Tibial nerve (tissue), 4 donors: Measurements from ENCODE around the gene FAM237B. TPM values are rescaled to one million over a fixed set of nuclear protein-coding genes. Genes with fewer than 3 reads are reported as not detected.

Experiments used
- DNase-seq, 2 donors: peaks; one replicate each; pipeline ENCODE4 v3.0.0-alpha.2; 2019; ENCODE audit warnings: low spot score in 2 of 2
- H3K27ac ChIP-seq, 4 donors: fragments of 200-600 bp; sonication (generic) in 3 of 4; one replicate each; pipeline ENCODE4 v1.5.1; 2017 to 2019; ENCODE audit warnings: mild to moderate bottlenecking in 1 of 4
- H3K27me3 ChIP-seq, 2 donors: fragments of 200-600 bp; sonication (generic) in 1 of 2; one replicate each; pipeline versions ENCODE4 v1.5.1 to v1.6.0; 2017 to 2019
- H3K36me3 ChIP-seq, 3 donors: fragments of 200-600 bp; sonication (generic); one replicate each; pipeline ENCODE4 v1.5.1; 2018 to 2019
- H3K4me1 ChIP-seq, 4 donors: fragments of 200-600 bp; sonication (generic) in 3 of 4; one replicate each; pipeline ENCODE4 v1.5.1; 2017 to 2019
- H3K4me3 ChIP-seq, 4 donors: fragments of 200-600 bp; sonication (generic) in 3 of 4; one replicate each; pipeline ENCODE4 v1.5.1; 2017 to 2019; ENCODE audit warnings: mild to moderate bottlenecking in 1 of 4, moderate library complexity in 1 of 4
- H3K9me3 ChIP-seq, 4 donors: fragments of 200-600 bp; sonication (generic) in 3 of 4; one replicate each; pipeline ENCODE4 v1.5.1; 2017 to 2019
- CTCF ChIP-seq, 5 experiments: fragments of 200-600 bp in 3 of 5; fragments of 450-650 bp in 2 of 5; sonication (generic) in 3 of 5; IDR thresholded peaks; one replicate each; pipeline ENCODE4 v1.5.1; 2016 to 2019; ENCODE audit warnings: antibody characterized with exemption in 5 of 5, mild to moderate bottlenecking in 3 of 5, moderate library complexity in 2 of 5
- EP300 ChIP-seq, 2 donors: sonication (generic); formaldehyde crosslinking; IDR thresholded peaks; one replicate each; pipeline ENCODE4 v1.6.1; 2017; ENCODE audit warnings: antibody characterized with exemption in 2 of 2, mild to moderate bottlenecking in 1 of 2
- POLR2A ChIP-seq, 2 donors: fragments of 450-650 bp; IDR thresholded peaks; one replicate each; pipeline ENCODE4 v1.6.1; 2017; ENCODE audit warnings: antibody characterized with exemption in 2 of 2, mild to moderate bottlenecking in 2 of 2, moderate library complexity in 2 of 2
- WGBS, 2 donors: methylation state at CpG; one replicate each; pipeline ENCODE4 v1.1.5; 2018; 5-methylcytosine and 5-hydroxymethylcytosine counted together
- total RNA-seq, 4 donors: library from RNA; depleted of rRNA; stranded (reverse); fragments of >200 nt; gene quantifications; one replicate each; pipeline ENCODE4 v1.1.0, GENCODE V29; 2016

FAM237B gene
- total RNA-seq, 4 donors from 2014 or later = not detected

GRCh38 chr7:90334193-90334843, 13.2 kb upstream of the FAM237B start:
- H3K9me3 ChIP-seq = no peaks in the 10 kb centered on the region
- no peaks in the 10 kb centered on the region for H3K36me3 ChIP-seq
- H3K27me3 ChIP-seq = no peaks in the 10 kb centered on the region
- no peak overlapping the region for H3K4me3 ChIP-seq
- DNase-seq = no peak
- 86 to 96% methylated on average over 40 to 42 of the region's 48 CpGs for WGBS, 2 donors
- H3K4me1 ChIP-seq = no peaks in the 10 kb centered on the region
- no peak for TF ChIP-seq CTCF (IDR thresholded peaks at IDR 0.05)
- no peak for TF ChIP-seq POLR2A (IDR thresholded peaks at IDR 0.05)
- no peak overlapping the region for H3K27ac ChIP-seq

GRCh38 chr7:90326500-90326899, 5.4 kb upstream of the FAM237B start:
- no peak overlapping the region for H3K4me3 ChIP-seq
- H3K27ac ChIP-seq = no peak overlapping the region
- DNase-seq = no peak
- no peaks in the 10 kb centered on the region for H3K9me3 ChIP-seq
- H3K4me1 ChIP-seq = peaks cover 0 to under 1% (median 0%) of the 10 kb centered on the region in 4 donors
- TF ChIP-seq EP300 (IDR thresholded peaks at IDR 0.05) (no peak), POLR2A (IDR thresholded peaks at IDR 0.05) (no peak), CTCF (IDR thresholded peaks at IDR 0.05) (no peak)
- H3K36me3 ChIP-seq = no peaks in the 10 kb centered on the region
- peaks cover 0 to 19% of the 10 kb centered on the region in 2 donors for H3K27me3 ChIP-seq
- WGBS, 2 donors = 0 to 17% methylated on average over 1 of the region's 1 CpG

- H3K27me3 ChIP-seq = peaks cover 0 to 38% of the 10 kb centered on the region in 2 donors
Observed at GRCh38 chr7:90322837-90323236, 1.7 kb upstream of the FAM237B start.

GRCh38 chr7:90320418-90320800, 695 bp downstream of the FAM237B start:
- TF ChIP-seq POLR2A (IDR thresholded peaks at IDR 0.05) (no peak), CTCF (IDR thresholded peaks at IDR 0.05) (no peak), EP300 (IDR thresholded peaks at IDR 0.05) (no peak)
- H3K36me3 ChIP-seq = no peaks in the 10 kb centered on the region
- H3K9me3 ChIP-seq = no peaks in the 10 kb centered on the region
- DNase-seq = no peak
- 40 to 45% methylated on average over 7 of the region's 7 CpGs for WGBS, 2 donors
- peaks cover 0 to 11% (median 3%) of the 10 kb centered on the region in 4 donors for H3K4me1 ChIP-seq
- no peak overlapping the region for H3K27ac ChIP-seq
- H3K4me3 ChIP-seq = no peak overlapping the region
- H3K27me3 ChIP-seq = peaks cover 0 to 38% of the 10 kb centered on the region in 2 donors

More at GRCh38 chr7:90322837-90323236, 1.7 kb upstream of the FAM237B start:
- TF ChIP-seq POLR2A (IDR thresholded peaks at IDR 0.05) = no peak
- no peak for TF ChIP-seq EP300 (IDR thresholded peaks at IDR 0.05)
- TF ChIP-seq CTCF (IDR thresholded peaks at IDR 0.05) = no peak
- Histone ChIP-seq H3K4me1 (peaks cover 0 to 11% (median 3%) of the 10 kb centered on the region in 4 donors), H3K27ac (no peak overlapping the region), H3K9me3 (no peaks in the 10 kb centered on the region), H3K36me3 (no peaks in the 10 kb centered on the region), H3K4me3 (no peak overlapping the region)
- DNase-seq = no peak

- Histone ChIP-seq H3K36me3 (no peaks in the 10 kb centered on the region), H3K4me1 (peaks cover 0 to 11% (median 3%) of the 10 kb centered on the region in 4 donors), H3K27ac (no peak overlapping the region), H3K4me3 (no peak overlapping the region), H3K9me3 (no peaks in the 10 kb centered on the region), H3K27me3 (peaks cover 0 to 38% of the 10 kb centered on the region in 2 donors)
- DNase-seq = no peak
- TF ChIP-seq POLR2A (IDR thresholded peaks at IDR 0.05) (no peak), CTCF (IDR thresholded peaks at IDR 0.05) (no peak), EP300 (IDR thresholded peaks at IDR 0.05) (no peak)
- 85 to 87% methylated on average over 7 of the region's 7 CpGs for WGBS, 2 donors
Observed at GRCh38 chr7:90320014-90320413, 1.1 kb downstream of the FAM237B start.
